Urinary bladder (tissue), 4 donors: Measurements from ENCODE around the gene SCN1B. TPM values are rescaled to one million over a fixed set of nuclear protein-coding genes. Genes with fewer than 3 reads are reported as not detected.
"Not testable (repeated sequence)": the region's sequence is repeated elsewhere in the genome, so short reads cannot be mapped to it uniquely, and the experiment has no call there.

Experiments
- DNase-seq: peaks from one replicate; pipeline ENCODE4 v3.0.0-alpha.2; 2015; ENCODE audit errors: extremely low spot score
- H3K27ac ChIP-seq: one replicate; pipeline ENCODE4 v1.5.1; 2013; ENCODE audit warnings: low read depth, mild to moderate bottlenecking, moderate library complexity
- H3K36me3 ChIP-seq: one replicate; pipeline ENCODE4 v1.6.1; 2013; ENCODE audit warnings: mild to moderate bottlenecking, moderate library complexity; ENCODE audit not compliant: insufficient read depth
- H3K4me1 ChIP-seq: one replicate; pipeline ENCODE4 v1.6.1; 2013; ENCODE audit warnings: mild to moderate bottlenecking, moderate library complexity; ENCODE audit not compliant: insufficient read depth
- H3K4me3 ChIP-seq: one replicate; pipeline ENCODE4 v1.5.1; 2013; ENCODE audit warnings: low read depth, low read length
- WGBS: extraction: QIAGEN DNeasy Blood & Tissue Kit; methylation state at CpG from one replicate; pipeline ENCODE4 v1.1.7; 2013; 5-methylcytosine and 5-hydroxymethylcytosine counted together
- polyA plus RNA-seq: library from polyadenylated mRNA; stranded (reverse); fragments of 200-250 nt; gene quantifications from one replicate; pipeline ENCODE4 v1.2.3, GENCODE V29; 2013
- total RNA-seq: library from RNA; depleted of rRNA; stranded (reverse); fragments of >200 nt; gene quantifications from one replicate; pipeline ENCODE4 v1.2.3, GENCODE V29; 2014
- donor health status: healthy with polysubstance abuse.
- donor health status: healthy.

SCN1B gene
- total and polyA plus RNA-seq, 2 donors, result 1.6 to 15.1 TPM

- no peaks in the 10 kb centered on the region for H3K36me3 ChIP-seq
- DNase-seq, result no peak
Observed at GRCh38 chr19:34995551-34995950, 34.7 kb upstream of the SCN1B start.

GRCh38 chr19:34997071-34997617 lies 33.1 kb upstream of the SCN1B start:
- 60% methylated on average over 8 of the region's 8 CpGs for WGBS
- no peak for DNase-seq

More at GRCh38 chr19:34995551-34995950, 34.7 kb upstream of the SCN1B start:
- 92% methylated on average over 8 of the region's 8 CpGs for WGBS
- H3K27ac ChIP-seq, result no peak overlapping the region
- no peaks in the 10 kb centered on the region for H3K4me1 ChIP-seq
- no peak overlapping the region for H3K4me3 ChIP-seq

GRCh38 chr19:34998224-34998623 lies 32.0 kb upstream of the SCN1B start:
- not testable (repeated sequence) for DNase-seq, H3K36me3 ChIP-seq, H3K4me1 ChIP-seq, H3K4me3 ChIP-seq, H3K27ac ChIP-seq
- WGBS, result 95% methylated on average over 7 of the region's 7 CpGs

More at GRCh38 chr19:34997071-34997617, 33.1 kb upstream of the SCN1B start:
- H3K36me3 ChIP-seq, result no peaks in the 10 kb centered on the region
- H3K27ac ChIP-seq, result no peak overlapping the region
- no peak overlapping the region for H3K4me3 ChIP-seq
- no peaks in the 10 kb centered on the region for H3K4me1 ChIP-seq

DNA sequence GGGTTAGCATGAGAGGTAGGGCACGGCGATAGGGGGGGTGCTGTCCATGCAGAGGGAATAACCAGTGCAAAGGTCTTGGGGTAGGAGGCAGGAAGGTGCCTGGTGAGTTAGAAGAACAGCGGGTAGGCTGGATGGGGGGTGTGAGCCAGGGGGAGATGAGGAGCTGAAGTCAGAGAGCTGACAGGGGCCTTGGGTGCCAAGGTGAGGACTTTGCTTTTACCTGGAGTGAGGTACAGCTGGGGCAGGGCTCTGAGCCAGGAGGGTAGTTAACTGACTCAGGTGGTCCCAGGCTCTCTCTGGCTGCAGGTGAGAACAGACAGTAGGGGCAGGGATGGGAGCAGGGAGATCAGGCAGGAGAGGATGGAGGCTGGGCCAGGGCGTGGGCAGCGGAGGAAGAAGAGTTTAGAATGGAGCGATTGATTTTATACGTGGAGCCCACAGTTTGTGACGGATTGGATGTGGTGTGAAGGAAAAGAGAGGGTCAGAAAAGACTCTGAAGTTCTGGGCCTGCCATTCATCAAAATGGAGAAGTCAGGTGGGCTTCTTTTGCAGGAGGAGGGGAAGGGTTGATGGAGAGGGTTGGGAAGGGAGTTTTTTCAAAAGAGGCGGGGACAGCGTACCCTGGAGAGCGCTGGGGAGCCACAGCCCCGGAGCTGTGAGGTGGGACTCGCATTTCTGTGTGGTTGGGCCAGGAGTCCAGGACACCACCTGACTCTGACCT lies 31.3 kb upstream of the SCN1B start:
- no peaks in the 10 kb centered on the region for H3K4me1 ChIP-seq
- no peak for DNase-seq

GRCh38 chr19:34999498-35000337 lies 30.6 kb upstream of the SCN1B start, which contains the start of gene GRAMD1A:
GRAMD1A (plus strand) TSS chr19:35000323; CDS start chr19:35000479, 156 bp downstream.
- WGBS, result 2% methylated on average over 39 of the region's 45 CpGs
- H3K4me1 ChIP-seq, result no peaks in the 10 kb centered on the region
- peak within 1 kb of the TSS; percentile 98 for H3K27ac ChIP-seq
- H3K36me3 ChIP-seq, result no peaks in the 10 kb centered on the region
- peak; percentile 76 for DNase-seq
- peak within 1 kb of the TSS; percentile 98 for H3K4me3 ChIP-seq

More for the DNA sequence above, 31.3 kb upstream of the SCN1B start:
- 43% methylated on average over 13 of the region's 13 CpGs for WGBS
- Histone ChIP-seq H3K27ac (peak overlapping the region; percentile 98), H3K4me3 (peak overlapping the region; percentile 98), H3K36me3 (no peaks in the 10 kb centered on the region)

DNA sequence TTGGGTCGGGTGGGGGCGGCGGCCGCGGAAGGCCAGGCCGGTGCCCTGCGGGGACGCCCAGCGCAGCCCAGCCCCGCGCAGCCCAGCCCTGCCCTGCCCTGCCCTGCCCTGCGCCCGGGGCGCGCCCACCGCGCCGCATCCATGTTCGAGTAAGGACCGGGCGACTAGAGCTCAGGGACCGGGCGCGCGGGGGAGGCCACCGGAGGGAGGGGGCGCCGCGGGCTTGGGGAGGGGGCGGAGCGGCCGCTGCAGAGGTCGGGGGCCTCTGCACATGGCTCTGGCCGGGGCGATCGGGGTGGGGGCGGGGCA lies 30.0 kb upstream of the SCN1B start:
- no peaks in the 10 kb centered on the region for H3K36me3 ChIP-seq
- peak overlapping the region; percentile 98 for H3K4me3 ChIP-seq
- under 1% methylated on average over 37 of the region's 37 CpGs for WGBS
- peak overlapping the region; percentile 98 for H3K27ac ChIP-seq
- peaks cover under 1% of the 10 kb centered on the region for H3K4me1 ChIP-seq
- no peak for DNase-seq

DNA sequence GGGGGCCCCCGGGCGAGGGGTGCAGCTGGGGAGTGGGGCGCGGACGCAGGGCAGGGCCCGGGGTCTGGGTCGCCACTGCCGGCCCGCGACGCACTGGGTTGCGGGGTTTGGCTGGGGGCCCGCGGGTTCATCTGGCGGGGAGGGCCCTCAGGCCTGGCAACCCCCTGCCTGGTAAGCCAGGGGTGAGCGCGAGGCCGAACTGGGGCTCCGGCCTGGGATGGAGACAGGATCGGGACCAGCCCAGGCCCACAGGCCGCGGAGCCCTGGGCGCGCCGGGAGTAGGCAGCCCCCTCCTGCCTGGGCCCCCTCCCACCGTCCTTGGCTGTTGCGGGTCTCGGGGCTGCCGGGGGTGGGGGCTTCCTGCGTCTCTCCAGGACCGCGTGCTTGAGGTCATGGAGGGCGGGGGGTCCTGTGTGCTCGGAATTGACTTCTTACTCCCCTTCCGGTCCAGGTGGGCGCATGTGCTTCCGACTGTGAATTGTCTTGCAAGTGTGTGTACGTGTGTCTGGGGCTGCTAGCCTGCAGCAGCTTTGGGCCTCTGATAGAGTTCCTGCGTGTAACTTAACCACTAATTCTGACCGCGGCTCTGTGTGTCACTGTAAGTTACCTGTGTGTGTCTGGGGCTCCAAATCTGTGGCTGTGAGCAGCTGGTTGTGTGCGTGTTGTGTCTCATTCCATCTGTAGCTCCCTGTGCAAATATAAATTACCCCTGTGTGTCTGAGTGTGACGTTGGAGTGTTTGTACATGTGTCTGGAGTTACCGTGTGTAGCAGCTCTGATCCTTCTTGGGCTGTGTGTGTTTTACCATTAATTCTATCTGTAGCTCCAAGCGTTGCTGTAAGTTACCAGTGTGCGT lies 29.4 kb upstream of the SCN1B start:
- DNase-seq, result no peak
- H3K36me3 ChIP-seq, result no peaks in the 10 kb centered on the region
- 2% methylated on average over 46 of the region's 46 CpGs for WGBS
- H3K4me3 ChIP-seq, result peak overlapping the region; percentile 98
- H3K27ac ChIP-seq, result peak overlapping the region; percentile 98
- H3K4me1 ChIP-seq, result peaks cover 2% of the 10 kb centered on the region

DNA sequence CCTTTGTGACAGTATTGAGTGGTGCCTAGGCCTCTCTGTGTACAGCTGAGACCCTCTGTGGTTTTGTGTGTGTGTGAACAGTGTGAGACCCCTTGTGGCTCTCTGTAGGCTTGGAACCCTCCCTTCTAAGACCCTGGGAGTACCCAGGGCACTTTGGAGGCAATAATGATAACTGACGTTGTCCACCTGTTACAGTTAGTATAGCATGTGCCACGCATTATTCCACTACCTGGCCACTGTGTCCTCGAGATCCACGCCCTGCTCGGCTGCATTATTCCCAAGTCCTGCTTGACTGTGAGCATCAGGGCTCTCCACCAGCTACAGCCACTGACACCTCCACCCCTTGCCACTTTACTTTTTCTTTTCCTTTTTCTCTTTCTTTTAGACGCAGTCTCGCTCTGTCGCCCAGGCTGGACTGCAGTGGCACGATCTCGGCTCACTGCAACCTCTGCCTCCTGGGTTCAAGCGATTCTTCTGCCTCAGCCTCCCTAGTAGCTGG lies 28.2 kb upstream of the SCN1B start:
- H3K4me3 ChIP-seq, result no peak overlapping the region
- no peaks in the 10 kb centered on the region for H3K36me3 ChIP-seq
- no peak overlapping the region for H3K27ac ChIP-seq
- H3K4me1 ChIP-seq, result peaks cover 2% of the 10 kb centered on the region
- DNase-seq, result no peak
- 89% methylated on average over 11 of the region's 11 CpGs for WGBS

GRCh38 chr19:35004517-35005255 lies 25.6 kb upstream of the SCN1B start:
- Histone ChIP-seq H3K4me3 (no peak overlapping the region), H3K27ac (no peak overlapping the region), H3K4me1 (peaks cover 2% of the 10 kb centered on the region), H3K36me3 (no peaks in the 10 kb centered on the region)
- WGBS, result 90% methylated on average over 18 of the region's 18 CpGs
- DNase-seq, result no peak

GRCh38 chr19:35005256-35005977 lies 24.9 kb upstream of the SCN1B start:
- Histone ChIP-seq H3K4me1 (peaks cover 2% of the 10 kb centered on the region), H3K27ac (no peak overlapping the region), H3K36me3 (peaks cover 2% of the 10 kb centered on the region), H3K4me3 (no peak overlapping the region)
- DNase-seq, result no peak
- 82% methylated on average over 11 of the region's 11 CpGs for WGBS

GRCh38 chr19:35006007-35006341 lies 24.3 kb upstream of the SCN1B start:
- not testable (repeated sequence) for H3K4me1 ChIP-seq, H3K4me3 ChIP-seq, H3K27ac ChIP-seq, H3K36me3 ChIP-seq, DNase-seq
- 86% methylated on average over 6 of the region's 6 CpGs for WGBS

GRCh38 chr19:35006342-35006998 lies 23.8 kb upstream of the SCN1B start:
- DNase-seq, result peak; percentile 51
- Histone ChIP-seq H3K27ac (no peak overlapping the region), H3K36me3 (peaks cover 5% of the 10 kb centered on the region), H3K4me1 (peaks cover 2% of the 10 kb centered on the region), H3K4me3 (no peak overlapping the region)
- WGBS, result 69% methylated on average over 15 of the region's 15 CpGs
